Fibroblast of lung (primary cell): ENCODE results near the gene DDX42. TPM values are rescaled to one million over a fixed set of nuclear protein-coding genes. Genes with fewer than 3 reads are reported as not detected.

Source experiments
- DNase-seq, 2 donors: peaks; one replicate each; pipeline versions ENCODE4 v3.0.0 to v3.0.0-alpha.2; 2010; ENCODE audit warnings: low read depth in 2 of 2
- H2AFZ ChIP-seq: 2 replicates; pipeline ENCODE4 v1.5.1; 2012; ENCODE audit warnings: low read length, control low read depth, inconsistent platforms
- H3K27ac ChIP-seq: 2 replicates; pipeline ENCODE4 v1.5.1; 2011; ENCODE audit warnings: low read length, control low read depth; ENCODE audit not compliant: insufficient read depth
- H3K27me3 ChIP-seq: 2 replicates; pipeline ENCODE4 v1.5.1; 2011; ENCODE audit warnings: mild to moderate bottlenecking, low read length; ENCODE audit not compliant: control insufficient read depth, insufficient read depth
- H3K36me3 ChIP-seq: 2 replicates; pipeline ENCODE4 v1.5.1; 2011; ENCODE audit warnings: low read length; ENCODE audit not compliant: control insufficient read depth, insufficient read depth
- H3K4me1 ChIP-seq: 2 replicates; pipeline ENCODE4 v1.5.1; 2011; ENCODE audit warnings: low read length; ENCODE audit not compliant: control insufficient read depth, insufficient read depth; ENCODE audit errors: extremely low read depth
- H3K4me2 ChIP-seq: 2 replicates; pipeline ENCODE4 v1.5.1; 2011; ENCODE audit warnings: low read length, control low read depth; ENCODE audit not compliant: insufficient read depth; ENCODE audit errors: extremely low read depth
- H3K4me3 ChIP-seq, 4 experiments: fragments of 200-600 bp in 1 of 4; sonication (generic) in 1 of 4; replicated peaks in 1 of 4; 2 replicates each; pipeline ENCODE4 v1.5.1; 2011 to 2016; ENCODE audit warnings: low read length in 4 of 4, low read depth in 3 of 4, mild to moderate bottlenecking in 3 of 4, control low read depth in 2 of 4, inconsistent platforms in 1 of 4, mixed read lengths in 1 of 4; ENCODE audit not compliant: insufficient read depth in 1 of 4; ENCODE audit errors: control extremely low read depth in 1 of 4
- H3K79me2 ChIP-seq: 2 replicates; pipeline ENCODE4 v1.5.1; 2012; ENCODE audit warnings: mild to moderate bottlenecking, low read length, inconsistent platforms; ENCODE audit not compliant: control insufficient read depth, insufficient read depth
- H3K9ac ChIP-seq: 2 replicates; pipeline ENCODE4 v1.5.1; 2011; ENCODE audit warnings: mild to moderate bottlenecking, low read length, control low read depth; ENCODE audit not compliant: insufficient read depth
- H3K9me3 ChIP-seq: 2 replicates; pipeline ENCODE4 v1.5.1; 2012; ENCODE audit warnings: low read depth, low read length; ENCODE audit not compliant: control insufficient read depth, insufficient read depth
- H4K20me1 ChIP-seq: 2 replicates; pipeline ENCODE4 v1.5.1; 2011; ENCODE audit warnings: low read length; ENCODE audit not compliant: control insufficient read depth, insufficient read depth; ENCODE audit errors: extremely low read depth
- EZH2 ChIP-seq: IDR thresholded peaks from 2 replicates; pipeline ENCODE4 v1.5.1; 2012; ENCODE audit warnings: low read length, control low read depth, mild to moderate bottlenecking; ENCODE audit errors: missing control alignments
- polyA plus RNA-seq, 2 donors: library from polyadenylated mRNA; depleted of rRNA in 1 of 2; stranded (reverse) in 1 of 2; unstranded in 1 of 2; fragments of >200 nt; gene quantifications; 2 replicates each; pipeline ENCODE4 v1.2.1, GENCODE V29; 2011 to 2012; ENCODE audit warnings: missing spikeins in 1 of 2
- total RNA-seq: library from RNA; depleted of rRNA; stranded (reverse); fragments of >200 nt; gene quantifications from 2 replicates; pipeline ENCODE4 v1.2.1, GENCODE V29; 2014
- TF ChIP-seq, protein P1 (sequence below), 2 donors: IDR thresholded peaks in 1 of 2; conservative IDR thresholded peaks in 1 of 2; 1 replicate in 1 of 2; 2 replicates in 1 of 2; pipeline ENCODE4 v1.5.1; 2011 to 2012; ENCODE audit warnings: low read length in 2 of 2, control low read depth in 1 of 2, inconsistent platforms in 1 of 2, low read depth in 1 of 2, mild to moderate bottlenecking in 1 of 2

The DDX42 gene
- total and polyA plus RNA-seq, 2 donors (not counting 1 experiment from before 2014, with no cell fraction given), result 61.8 to 81.5 TPM

DNA sequence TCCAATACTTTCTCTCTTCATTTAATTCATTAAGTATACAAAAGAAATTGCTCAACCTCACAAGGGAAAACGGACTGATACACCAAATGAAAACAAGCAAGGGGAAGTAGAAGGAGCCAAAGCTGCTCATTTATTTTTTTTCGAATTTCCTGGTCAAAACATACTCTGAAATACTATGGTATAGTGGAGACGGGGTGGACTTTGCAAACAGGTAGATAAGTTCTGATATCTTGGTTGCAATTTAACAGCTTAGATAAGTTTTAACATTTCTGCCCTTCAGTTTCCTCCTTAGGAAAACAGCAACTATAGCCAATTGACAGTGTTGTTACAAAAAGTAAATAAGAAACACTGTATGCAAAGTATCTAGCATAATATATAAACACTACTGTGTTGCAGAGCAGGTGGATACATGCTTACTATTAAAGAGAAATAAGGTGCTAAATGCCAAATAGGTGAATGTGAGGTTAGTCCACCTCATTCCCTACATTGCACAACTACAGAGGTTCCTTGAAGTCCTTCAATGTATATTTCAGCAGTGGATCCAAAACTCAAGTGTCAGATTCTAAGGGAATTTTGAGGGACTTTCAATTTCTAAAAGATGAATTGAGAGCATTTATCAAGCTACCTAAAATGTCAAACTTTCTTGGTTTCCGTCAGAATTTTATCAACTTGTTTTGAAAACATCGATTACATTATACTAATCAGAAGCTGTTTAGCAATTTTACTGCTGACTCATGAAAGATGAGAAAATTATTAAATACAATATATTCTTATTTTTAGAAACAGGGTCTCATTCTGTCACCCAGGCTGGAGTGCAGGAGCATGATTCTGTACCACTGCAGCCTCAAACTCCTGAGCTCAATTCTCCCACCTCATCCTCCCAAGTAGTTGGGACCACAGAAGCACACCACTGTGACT lies 11.6 kb upstream of the DDX42 start:
- Histone ChIP-seq H3K36me3 (peaks cover 4% of the 10 kb centered on the region), H3K9me3 (no peaks in the 10 kb centered on the region), H3K79me2 (peaks cover 17% of the 10 kb centered on the region), H3K27me3 (no peaks in the 10 kb centered on the region), H3K4me1 (no peaks in the 10 kb centered on the region), H3K4me2 (no peak overlapping the region), H3K9ac (no peak overlapping the region), H3K27ac (no peak overlapping the region), H3K4me3 (no peak overlapping the region), H4K20me1 (no peaks in the 10 kb centered on the region), H2AFZ (no peak overlapping the region)
- TF ChIP-seq, protein P1, sequence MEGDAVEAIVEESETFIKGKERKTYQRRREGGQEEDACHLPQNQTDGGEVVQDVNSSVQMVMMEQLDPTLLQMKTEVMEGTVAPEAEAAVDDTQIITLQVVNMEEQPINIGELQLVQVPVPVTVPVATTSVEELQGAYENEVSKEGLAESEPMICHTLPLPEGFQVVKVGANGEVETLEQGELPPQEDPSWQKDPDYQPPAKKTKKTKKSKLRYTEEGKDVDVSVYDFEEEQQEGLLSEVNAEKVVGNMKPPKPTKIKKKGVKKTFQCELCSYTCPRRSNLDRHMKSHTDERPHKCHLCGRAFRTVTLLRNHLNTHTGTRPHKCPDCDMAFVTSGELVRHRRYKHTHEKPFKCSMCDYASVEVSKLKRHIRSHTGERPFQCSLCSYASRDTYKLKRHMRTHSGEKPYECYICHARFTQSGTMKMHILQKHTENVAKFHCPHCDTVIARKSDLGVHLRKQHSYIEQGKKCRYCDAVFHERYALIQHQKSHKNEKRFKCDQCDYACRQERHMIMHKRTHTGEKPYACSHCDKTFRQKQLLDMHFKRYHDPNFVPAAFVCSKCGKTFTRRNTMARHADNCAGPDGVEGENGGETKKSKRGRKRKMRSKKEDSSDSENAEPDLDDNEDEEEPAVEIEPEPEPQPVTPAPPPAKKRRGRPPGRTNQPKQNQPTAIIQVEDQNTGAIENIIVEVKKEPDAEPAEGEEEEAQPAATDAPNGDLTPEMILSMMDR (conservative IDR thresholded peaks at IDR 0.05 in 1 of 2, IDR thresholded peaks at IDR 0.05 in 1 of 2; ENCODE audit: low read depth in 1 of 2, low read length in 2 of 2), result no peak
- no peak for TF ChIP-seq EZH2
- DNase-seq, result no peak

DNA sequence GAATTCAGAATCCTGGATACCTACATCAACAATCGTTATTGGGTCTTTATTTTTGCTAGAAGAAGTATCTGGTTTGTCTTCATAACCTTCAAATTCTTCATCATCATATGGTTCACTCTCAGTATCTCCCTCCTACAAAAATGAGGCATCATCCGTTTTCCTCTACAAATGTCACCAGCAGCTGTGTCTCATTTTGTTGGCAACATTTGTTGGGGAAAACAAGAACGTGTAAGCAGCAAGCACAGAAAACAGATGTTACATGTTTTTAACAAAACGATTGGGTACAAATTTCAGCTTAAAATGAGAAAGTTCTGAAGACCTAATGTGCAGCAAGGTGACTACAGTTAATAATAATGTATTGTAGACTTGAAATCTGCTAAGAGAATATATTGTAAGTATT lies 9.3 kb upstream of the DDX42 start:
- H3K27ac ChIP-seq, result no peak overlapping the region
- H3K9ac ChIP-seq, result no peak overlapping the region
- no peak overlapping the region for H3K4me3 ChIP-seq
- no peak overlapping the region for H2AFZ ChIP-seq
- H3K36me3 ChIP-seq, result peaks cover 4% of the 10 kb centered on the region
- no peaks in the 10 kb centered on the region for H4K20me1 ChIP-seq
- H3K79me2 ChIP-seq, result peaks cover 40% of the 10 kb centered on the region
- peak in 1 of 2 donors; percentile 33 for DNase-seq
- TF ChIP-seq, protein P1 (conservative IDR thresholded peaks at IDR 0.05 in 1 of 2, IDR thresholded peaks at IDR 0.05 in 1 of 2; ENCODE audit: low read depth in 1 of 2, low read length in 2 of 2), result no peak
- TF ChIP-seq EZH2, result no peak
- H3K4me1 ChIP-seq, result no peaks in the 10 kb centered on the region
- no peaks in the 10 kb centered on the region for H3K27me3 ChIP-seq
- no peak overlapping the region for H3K4me2 ChIP-seq
- no peaks in the 10 kb centered on the region for H3K9me3 ChIP-seq

DNA sequence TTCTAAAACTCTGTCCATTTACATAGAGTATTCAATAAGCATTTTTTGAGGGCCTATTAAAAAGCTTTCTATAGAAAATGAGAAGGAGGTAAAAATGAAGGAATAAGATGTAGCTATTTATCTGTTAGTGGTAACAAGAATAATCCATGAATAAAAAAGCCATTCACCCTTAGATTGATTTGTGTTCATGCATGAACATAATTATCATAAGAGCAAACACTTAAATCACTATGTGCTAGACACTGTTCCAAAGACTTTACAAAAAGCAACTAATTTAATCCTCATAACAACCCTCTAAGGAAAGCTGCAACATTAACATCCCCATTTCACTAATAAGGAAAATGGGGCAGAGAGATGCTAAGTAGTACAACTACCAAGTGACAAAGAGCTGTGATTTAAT lies 7.2 kb upstream of the DDX42 start:
- peaks cover 4% of the 10 kb centered on the region for H3K36me3 ChIP-seq
- DNase-seq, result no peak
- H3K4me3 ChIP-seq, result no peak overlapping the region
- no peak for TF ChIP-seq EZH2
- TF ChIP-seq, protein P1 (conservative IDR thresholded peaks at IDR 0.05 in 1 of 2, IDR thresholded peaks at IDR 0.05 in 1 of 2; ENCODE audit: low read depth in 1 of 2, low read length in 2 of 2), result no peak
- H3K4me2 ChIP-seq, result no peak overlapping the region
- no peak overlapping the region for H3K9ac ChIP-seq
- no peaks in the 10 kb centered on the region for H3K27me3 ChIP-seq
- peaks cover 59% of the 10 kb centered on the region for H3K79me2 ChIP-seq
- H3K9me3 ChIP-seq, result no peaks in the 10 kb centered on the region
- no peak overlapping the region for H2AFZ ChIP-seq
- H3K27ac ChIP-seq, result no peak overlapping the region
- H4K20me1 ChIP-seq, result no peaks in the 10 kb centered on the region
- H3K4me1 ChIP-seq, result no peaks in the 10 kb centered on the region
